ENCODE data around the gene CSNK1A1L. TPM values are rescaled to one million over a fixed set of nuclear protein-coding genes. Genes with fewer than 3 reads are reported as not detected.

CSNK1A1L gene
- total RNA-seq, 1 donor from 2014 or later, result not detected

GRCh38 chr13:37070956-37071355 is 34.5 kb downstream of the CSNK1A1L start:
- H3K36me3 Mint-ChIP-seq (ENCODE audit: insufficient read depth), result no peaks in the 10 kb centered on the region
- H3K9me3 Mint-ChIP-seq (ENCODE audit: low read depth), result no peaks in the 10 kb centered on the region
- no peaks in the 10 kb centered on the region for H3K27me3 Mint-ChIP-seq
- no peak for DNase-seq (ENCODE audit: low spot score, unreplicated experiment)
- H3K4me1 Mint-ChIP-seq (ENCODE audit: low read depth), result peaks cover 3% of the 10 kb centered on the region
- TF ChIP-seq CTCF (IDR thresholded peaks at IDR 0.05; ENCODE audit: unreplicated experiment), result no peak
- H3K27ac Mint-ChIP-seq, result no peak overlapping the region
- H3K4me3 Mint-ChIP-seq (ENCODE audit: low read depth), result no peak overlapping the region

GRCh38 chr13:37070145-37070695 is 35.2 kb downstream of the CSNK1A1L start:
- no peak for DNase-seq (ENCODE audit: low spot score, unreplicated experiment)
- Mint-ChIP-seq H3K4me1 (ENCODE audit: low read depth) (peaks cover 3% of the 10 kb centered on the region), H3K36me3 (ENCODE audit: insufficient read depth) (no peaks in the 10 kb centered on the region), H3K4me3 (ENCODE audit: low read depth) (no peak overlapping the region), H3K27me3 (no peaks in the 10 kb centered on the region), H3K27ac (no peak overlapping the region), H3K9me3 (ENCODE audit: low read depth) (no peaks in the 10 kb centered on the region)
- TF ChIP-seq CTCF (IDR thresholded peaks at IDR 0.05; ENCODE audit: unreplicated experiment), result no peak

GRCh38 chr13:37069597-37070103 is 35.8 kb downstream of the CSNK1A1L start:
- no peaks in the 10 kb centered on the region for H3K9me3 Mint-ChIP-seq (ENCODE audit: low read depth)
- no peak for DNase-seq (ENCODE audit: low spot score, unreplicated experiment)
- no peak for TF ChIP-seq CTCF (IDR thresholded peaks at IDR 0.05; ENCODE audit: unreplicated experiment)
- no peaks in the 10 kb centered on the region for H3K27me3 Mint-ChIP-seq
- no peak overlapping the region for H3K4me3 Mint-ChIP-seq (ENCODE audit: low read depth)
- H3K4me1 Mint-ChIP-seq (ENCODE audit: low read depth), result peaks cover 3% of the 10 kb centered on the region
- no peak overlapping the region for H3K27ac Mint-ChIP-seq
- H3K36me3 Mint-ChIP-seq (ENCODE audit: insufficient read depth), result no peaks in the 10 kb centered on the region

GRCh38 chr13:37068962-37069361 is 36.5 kb downstream of the CSNK1A1L start:
- Mint-ChIP-seq H3K4me3 (ENCODE audit: low read depth) (no peak overlapping the region), H3K27me3 (no peaks in the 10 kb centered on the region), H3K9me3 (ENCODE audit: low read depth) (no peaks in the 10 kb centered on the region), H3K36me3 (ENCODE audit: insufficient read depth) (no peaks in the 10 kb centered on the region), H3K27ac (no peak overlapping the region), H3K4me1 (ENCODE audit: low read depth) (peaks cover 2% of the 10 kb centered on the region)
- no peak for DNase-seq (ENCODE audit: low spot score, unreplicated experiment)
- peak; percentile 24 for TF ChIP-seq CTCF (IDR thresholded peaks at IDR 0.05; ENCODE audit: unreplicated experiment)

GRCh38 chr13:37067874-37068273 is 37.6 kb downstream of the CSNK1A1L start:
- no peak for TF ChIP-seq CTCF (IDR thresholded peaks at IDR 0.05; ENCODE audit: unreplicated experiment)
- no peaks in the 10 kb centered on the region for H3K27me3 Mint-ChIP-seq
- H3K27ac Mint-ChIP-seq, result no peak overlapping the region
- no peaks in the 10 kb centered on the region for H3K36me3 Mint-ChIP-seq (ENCODE audit: insufficient read depth)
- peaks cover 1% of the 10 kb centered on the region for H3K4me1 Mint-ChIP-seq (ENCODE audit: low read depth)
- DNase-seq (ENCODE audit: low spot score, unreplicated experiment), result no peak
- no peaks in the 10 kb centered on the region for H3K9me3 Mint-ChIP-seq (ENCODE audit: low read depth)
- no peak overlapping the region for H3K4me3 Mint-ChIP-seq (ENCODE audit: low read depth)
